MM.1S (cell line): ENCODE data around the gene SNX19.

ENCODE experiments used
- DNase-seq: peaks from one replicate; pipeline ENCODE4 v3.0.0-alpha.2; 2015
- H2AFZ ChIP-seq: fragments of 300-600 bp; sonication (generic); 2 replicates; pipeline ENCODE4 v1.6.0; 2016; ENCODE audit warnings: antibody characterized with exemption, low read length
- H3F3A ChIP-seq: fragments of 300-600 bp; sonication (generic); 2 replicates; pipeline ENCODE4 v1.6.1; 2016; ENCODE audit warnings: mild to moderate bottlenecking, antibody characterized with exemption, low read length, moderate library complexity, mixed read lengths; ENCODE audit not compliant: insufficient read depth
- H3K27ac ChIP-seq: fragments of 300-600 bp; sonication (generic); 2 replicates; pipeline ENCODE4 v1.5.1; 2016; ENCODE audit warnings: mild to moderate bottlenecking, low read length
- H3K27me3 ChIP-seq: fragments of 300-600 bp; sonication (generic); replicated peaks from 2 replicates; pipeline ENCODE4 v1.6.0; 2016; ENCODE audit warnings: low read length; ENCODE audit not compliant: insufficient read depth
- H3K36me3 ChIP-seq: fragments of 300-600 bp; sonication (generic); replicated peaks from 2 replicates; pipeline ENCODE4 v1.6.1; 2016; ENCODE audit warnings: mild to moderate bottlenecking, low read length, mixed read lengths; ENCODE audit not compliant: insufficient read depth
- H3K4me1 ChIP-seq: fragments of 300-600 bp; sonication (generic); 2 replicates; pipeline ENCODE4 v1.6.1; 2016; ENCODE audit warnings: low read length, mixed read lengths
- H3K4me2 ChIP-seq: fragments of 300-600 bp; sonication (generic); 2 replicates; pipeline ENCODE4 v1.6.0; 2016; ENCODE audit warnings: low read depth, low read length
- H3K4me3 ChIP-seq: fragments of 300-600 bp; sonication (generic); 2 replicates; pipeline ENCODE4 v1.5.1; 2016; ENCODE audit warnings: low read length, mixed read lengths
- H3K79me2 ChIP-seq: fragments of 300-600 bp; sonication (generic); 2 replicates; pipeline ENCODE4 v1.6.1; 2016; ENCODE audit warnings: mixed run types, low read length, mixed read lengths
- H3K9ac ChIP-seq: fragments of 300-600 bp; sonication (generic); 2 replicates; pipeline ENCODE4 v1.6.1; 2016; ENCODE audit warnings: low read length, mixed read lengths
- H3K9me2 ChIP-seq: fragments of 300-600 bp; sonication (generic); replicated peaks from 2 replicates; pipeline ENCODE4 v1.6.1; 2016; ENCODE audit warnings: mild to moderate bottlenecking, low read length, mixed read lengths; ENCODE audit not compliant: insufficient read depth
- H3K9me3 ChIP-seq: fragments of 300-600 bp; sonication (generic); replicated peaks from 2 replicates; pipeline ENCODE4 v1.6.1; 2016; ENCODE audit warnings: mild to moderate bottlenecking, low read length, mixed read lengths; ENCODE audit not compliant: insufficient read depth
- H4K20me1 ChIP-seq: fragments of 300-600 bp; sonication (generic); 2 replicates; pipeline ENCODE4 v1.6.1; 2016; ENCODE audit warnings: mild to moderate bottlenecking, low read length, moderate library complexity, mixed read lengths; ENCODE audit not compliant: insufficient read depth
- EZH2 ChIP-seq: fragments of 300-600 bp; sonication (generic); optimal IDR thresholded peaks from 2 replicates; pipeline ENCODE3; 2017; ENCODE audit warnings: low read depth, mild to moderate bottlenecking, antibody characterized with exemption, low read length, mixed read lengths
- EZH2phosphoT487 ChIP-seq: fragments of 300-600 bp; sonication (generic); IDR thresholded peaks from 2 replicates; pipeline ENCODE4 v1.6.1; 2018; ENCODE audit warnings: antibody characterized with exemption, low read length
- TF ChIP-seq, protein P1 (sequence below): fragments of 300-600 bp; sonication (generic); IDR thresholded peaks from 2 replicates; pipeline ENCODE4 v1.5.1; 2016; ENCODE audit warnings: antibody characterized with exemption, low read length, mixed read lengths

SNX19 gene

DNA sequence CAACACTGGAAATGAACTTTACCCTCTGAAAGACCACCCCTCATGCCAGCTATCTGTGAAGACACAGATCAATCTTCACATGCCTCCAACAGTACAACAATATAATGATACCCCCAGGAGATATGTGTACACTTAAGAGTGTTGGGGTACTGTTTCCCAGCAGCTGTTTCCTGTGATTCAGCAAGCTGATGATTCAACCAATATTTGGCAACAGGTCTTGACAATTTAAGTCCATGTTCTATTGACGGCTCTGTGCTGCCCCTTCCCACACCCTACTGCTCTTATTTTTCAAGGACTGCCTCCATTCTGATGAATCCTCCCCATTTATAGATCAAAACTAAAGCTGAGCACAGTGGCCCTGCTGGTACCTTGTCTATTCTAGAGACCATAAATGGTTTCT lies 6.6 kb downstream of the SNX19 start:
- Histone ChIP-seq H3K9me2 (no peaks in the 10 kb centered on the region), H3F3A (no peaks in the 10 kb centered on the region), H3K27ac (no peak overlapping the region), H3K9me3 (no peaks in the 10 kb centered on the region), H2AFZ (no peak overlapping the region), H3K27me3 (no peaks in the 10 kb centered on the region), H3K36me3 (peaks cover 3% of the 10 kb centered on the region; the same call in 1 of the 2 replicates), H3K4me3 (no peak overlapping the region), H3K79me2 (peaks cover 12% of the 10 kb centered on the region), H3K4me2 (no peak overlapping the region), H3K9ac (no peak overlapping the region), H3K4me1 (no peaks in the 10 kb centered on the region), H4K20me1 (no peaks in the 10 kb centered on the region)
- no peak for DNase-seq
- TF ChIP-seq EZH2phosphoT487 = no peak
- TF ChIP-seq, protein P1, sequence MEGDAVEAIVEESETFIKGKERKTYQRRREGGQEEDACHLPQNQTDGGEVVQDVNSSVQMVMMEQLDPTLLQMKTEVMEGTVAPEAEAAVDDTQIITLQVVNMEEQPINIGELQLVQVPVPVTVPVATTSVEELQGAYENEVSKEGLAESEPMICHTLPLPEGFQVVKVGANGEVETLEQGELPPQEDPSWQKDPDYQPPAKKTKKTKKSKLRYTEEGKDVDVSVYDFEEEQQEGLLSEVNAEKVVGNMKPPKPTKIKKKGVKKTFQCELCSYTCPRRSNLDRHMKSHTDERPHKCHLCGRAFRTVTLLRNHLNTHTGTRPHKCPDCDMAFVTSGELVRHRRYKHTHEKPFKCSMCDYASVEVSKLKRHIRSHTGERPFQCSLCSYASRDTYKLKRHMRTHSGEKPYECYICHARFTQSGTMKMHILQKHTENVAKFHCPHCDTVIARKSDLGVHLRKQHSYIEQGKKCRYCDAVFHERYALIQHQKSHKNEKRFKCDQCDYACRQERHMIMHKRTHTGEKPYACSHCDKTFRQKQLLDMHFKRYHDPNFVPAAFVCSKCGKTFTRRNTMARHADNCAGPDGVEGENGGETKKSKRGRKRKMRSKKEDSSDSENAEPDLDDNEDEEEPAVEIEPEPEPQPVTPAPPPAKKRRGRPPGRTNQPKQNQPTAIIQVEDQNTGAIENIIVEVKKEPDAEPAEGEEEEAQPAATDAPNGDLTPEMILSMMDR = no peak
- TF ChIP-seq EZH2 = no peak

- H3K9ac ChIP-seq = no peak overlapping the region
- no peak for DNase-seq
- no peaks in the 10 kb centered on the region for H3K4me1 ChIP-seq
- no peak overlapping the region for H3K4me2 ChIP-seq
- H3K79me2 ChIP-seq = peaks cover 6% of the 10 kb centered on the region
- no peaks in the 10 kb centered on the region for H3K9me3 ChIP-seq
- peaks cover 3% of the 10 kb centered on the region; the same call in 1 of the 2 replicates for H3K36me3 ChIP-seq
- H3K9me2 ChIP-seq = no peaks in the 10 kb centered on the region
- no peaks in the 10 kb centered on the region for H4K20me1 ChIP-seq
- TF ChIP-seq EZH2phosphoT487 = no peak
- TF ChIP-seq EZH2 = no peak
- TF ChIP-seq, protein P1 = no peak
- no peaks in the 10 kb centered on the region for H3F3A ChIP-seq
- H2AFZ ChIP-seq = no peak overlapping the region
- H3K27me3 ChIP-seq = no peaks in the 10 kb centered on the region
- H3K4me3 ChIP-seq = no peak overlapping the region
- H3K27ac ChIP-seq = no peak overlapping the region
Measured at GRCh38 chr11:130908770-130909625, 7.3 kb downstream of the SNX19 start.

DNA sequence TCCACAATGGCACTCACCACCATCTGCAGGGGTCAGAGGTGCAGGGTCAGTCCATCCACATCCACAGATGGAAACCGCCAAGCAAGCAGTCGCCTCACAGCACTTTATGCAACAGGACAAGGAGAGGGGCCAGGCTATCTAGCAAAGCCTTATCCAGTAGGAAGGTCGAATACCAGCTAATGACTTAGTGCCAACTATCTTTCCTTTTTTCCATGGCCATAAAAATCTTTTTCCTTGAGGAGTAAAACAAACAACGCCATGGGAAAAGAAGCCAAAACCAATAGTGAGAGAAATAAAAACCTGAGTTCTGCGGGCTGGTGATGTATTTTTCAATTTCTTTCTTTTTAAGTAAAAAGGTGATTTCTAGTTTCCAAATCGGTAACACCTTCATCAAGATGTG lies 8.2 kb downstream of the SNX19 start:
- Histone ChIP-seq H3K4me2 (no peak overlapping the region), H3K79me2 (peaks cover 3% of the 10 kb centered on the region; the same call in 1 of the 2 replicates), H3K4me1 (no peaks in the 10 kb centered on the region), H4K20me1 (no peaks in the 10 kb centered on the region), H3K36me3 (peaks cover 3% of the 10 kb centered on the region; the same call in 1 of the 2 replicates), H3K27ac (no peak overlapping the region), H2AFZ (no peak overlapping the region), H3K4me3 (no peak overlapping the region), H3K27me3 (no peaks in the 10 kb centered on the region), H3K9ac (no peak overlapping the region), H3K9me2 (no peaks in the 10 kb centered on the region), H3F3A (no peaks in the 10 kb centered on the region), H3K9me3 (no peaks in the 10 kb centered on the region)
- no peak for DNase-seq
- TF ChIP-seq EZH2phosphoT487 (no peak), EZH2 (no peak)
- TF ChIP-seq, protein P1 = no peak
